DND-41 (cell line): ENCODE measurements around the gene AGR3.
"Not testable (repeated sequence)": the region's sequence is repeated elsewhere in the genome, so short reads cannot be mapped to it uniquely, and the experiment has no call there.

Source experiments
- ATAC-seq: fragments of 200-7000 bp; cut with Tn5 transposase; 3 replicates; pipeline ENCODE4 v1.9.1; 2021; ENCODE audit warnings: low read depth; ENCODE audit not compliant: insufficient read depth
- DNase-seq: peaks from one replicate; pipeline ENCODE4 v3.0.0-alpha.2; 2020
- H2AFZ ChIP-seq: 2 replicates; pipeline ENCODE4 v1.6.0; 2012; ENCODE audit warnings: low read depth, low read length
- H3K27ac ChIP-seq: 2 replicates; pipeline ENCODE4 v1.5.1; 2012; ENCODE audit warnings: low read length, inconsistent platforms
- H3K27me3 ChIP-seq: fragments of 200-600 bp; sonication (generic); 2 replicates; pipeline ENCODE4 v1.6.0; 2012; ENCODE audit warnings: low read length, mild to moderate bottlenecking, inconsistent platforms; ENCODE audit not compliant: insufficient read depth, poor library complexity
- H3K36me3 ChIP-seq: 2 replicates; pipeline ENCODE4 v1.5.1; 2012; ENCODE audit warnings: low read length, inconsistent platforms; ENCODE audit not compliant: insufficient read depth
- H3K4me1 ChIP-seq: 2 replicates; pipeline ENCODE4 v1.5.1; 2012; ENCODE audit warnings: mild to moderate bottlenecking, low read length; ENCODE audit not compliant: insufficient read depth
- H3K4me2 ChIP-seq: 2 replicates; pipeline ENCODE4 v1.6.0; 2012; ENCODE audit warnings: mild to moderate bottlenecking, moderate library complexity, low read length, inconsistent platforms; ENCODE audit not compliant: insufficient read depth
- H3K4me3 ChIP-seq, 2 experiments: fragments of 200-600 bp in 1 of 2; shearing (Covaris generic) in 1 of 2; 2 replicates each; pipeline ENCODE4 v1.5.1; 2012 to 2016; ENCODE audit warnings: inconsistent platforms in 2 of 2, low read length in 2 of 2, mild to moderate bottlenecking in 2 of 2, low read depth in 1 of 2, moderate library complexity in 1 of 2
- H3K79me2 ChIP-seq: 2 replicates; pipeline ENCODE4 v1.6.0; 2012; ENCODE audit warnings: low read length, inconsistent platforms; ENCODE audit not compliant: insufficient read depth
- H3K9ac ChIP-seq: 2 replicates; pipeline ENCODE4 v1.6.0; 2012; ENCODE audit warnings: low read depth, mild to moderate bottlenecking, inconsistent platforms, low read length, moderate library complexity
- H3K9me3 ChIP-seq: 2 replicates; pipeline ENCODE4 v1.5.1; 2012; ENCODE audit warnings: low read length, moderate library complexity, mild to moderate bottlenecking, inconsistent platforms; ENCODE audit not compliant: insufficient read depth, severe bottlenecking
- H4K20me1 ChIP-seq: 2 replicates; pipeline ENCODE4 v1.6.0; 2012; ENCODE audit warnings: low read length; ENCODE audit not compliant: insufficient read depth
- CTCF ChIP-seq: IDR thresholded peaks from 2 replicates; pipeline ENCODE4 v1.5.1; 2012; ENCODE audit warnings: borderline replicate concordance, low read length, moderate library complexity, mild to moderate bottlenecking; ENCODE audit not compliant: poor library complexity, severe bottlenecking; ENCODE audit errors: extremely low read depth
- EZH2 ChIP-seq: IDR thresholded peaks from 3 replicates; pipeline ENCODE4 v1.6.1; 2012; ENCODE audit warnings: borderline replicate concordance, low read depth, mild to moderate bottlenecking, moderate library complexity, low read length, inconsistent platforms; ENCODE audit not compliant: severe bottlenecking

The AGR3 gene

GRCh38 chr7:16867328-16867727 lies 14.5 kb downstream of the AGR3 start:
- TF ChIP-seq CTCF (no peak), EZH2 (no peak)
- Histone ChIP-seq H2AFZ (no peak overlapping the region), H3K27me3 (no peaks in the 10 kb centered on the region), H3K9ac (no peak overlapping the region), H4K20me1 (no peaks in the 10 kb centered on the region), H3K4me2 (no peak overlapping the region), H3K79me2 (no peaks in the 10 kb centered on the region), H3K27ac (no peak overlapping the region), H3K4me1 (no peaks in the 10 kb centered on the region), H3K36me3 (no peaks in the 10 kb centered on the region), H3K4me3 (no peak overlapping the region), H3K9me3 (no peaks in the 10 kb centered on the region)
- DNase-seq: no peak
- ATAC-seq: no peak

- H3K27ac ChIP-seq: not testable (repeated sequence)
These were observed 28.6 kb downstream of the AGR3 start for GRCh38 chr7:16853189-16853588.

GRCh38 chr7:16851829-16852228 lies 30.0 kb downstream of the AGR3 start:
- ATAC-seq: no peak
- Histone ChIP-seq H3K9ac (no peak overlapping the region), H3K36me3 (no peaks in the 10 kb centered on the region), H3K4me2 (no peak overlapping the region), H3K79me2 (no peaks in the 10 kb centered on the region), H2AFZ (no peak overlapping the region), H3K9me3 (no peaks in the 10 kb centered on the region), H3K27me3 (no peaks in the 10 kb centered on the region), H3K4me1 (no peaks in the 10 kb centered on the region), H4K20me1 (no peaks in the 10 kb centered on the region), H3K4me3 (no peak overlapping the region), H3K27ac (no peak overlapping the region)
- DNase-seq: no peak
- TF ChIP-seq EZH2 (no peak), CTCF (no peak)

More at GRCh38 chr7:16853189-16853588, 28.6 kb downstream of the AGR3 start:
- H4K20me1 ChIP-seq, H3K36me3 ChIP-seq, H3K4me1 ChIP-seq, H3K9me3 ChIP-seq, H3K9ac ChIP-seq, H2AFZ ChIP-seq, H3K4me3 ChIP-seq, ATAC-seq, H3K27me3 ChIP-seq, H3K79me2 ChIP-seq, DNase-seq, H3K4me2 ChIP-seq: not testable (repeated sequence)

- no peaks in the 10 kb centered on the region for H3K4me1 ChIP-seq
- H3K27me3 ChIP-seq: no peaks in the 10 kb centered on the region
- no peak for ATAC-seq
- H3K36me3 ChIP-seq: no peaks in the 10 kb centered on the region
- no peaks in the 10 kb centered on the region for H3K79me2 ChIP-seq
- H3K9ac ChIP-seq: no peak overlapping the region
- H3K27ac ChIP-seq: no peak overlapping the region
- no peaks in the 10 kb centered on the region for H3K9me3 ChIP-seq
- no peak for DNase-seq
- H4K20me1 ChIP-seq: no peaks in the 10 kb centered on the region
- no peak overlapping the region for H2AFZ ChIP-seq
- H3K4me3 ChIP-seq: no peak overlapping the region
- H3K4me2 ChIP-seq: no peak overlapping the region
- TF ChIP-seq CTCF: no peak
- no peak for TF ChIP-seq EZH2
These were observed 30.9 kb downstream of the AGR3 start for GRCh38 chr7:16850614-16851466.
